Parathyroid adenoma (tissue), 2 donors: ENCODE results near the gene DLGAP1.

Experiments used
- H2AFZ ChIP-seq: fragments of 300-600 bp; sonication (generic); one replicate; pipeline ENCODE4 v1.7.0; 2017; ENCODE audit warnings: antibody characterized with exemption, mild to moderate bottlenecking
- H3K27ac ChIP-seq: fragments of 300-600 bp; sonication (generic); one replicate; pipeline ENCODE4 v1.7.0; 2017
- H3K27me3 ChIP-seq: fragments of 300-600 bp; sonication (generic); one replicate; pipeline ENCODE4 v1.7.0; 2017; ENCODE audit warnings: low read length; ENCODE audit not compliant: control insufficient read depth, insufficient read depth
- H3K36me3 ChIP-seq: fragments of 300-600 bp; sonication (generic); one replicate; pipeline ENCODE4 v1.7.0; 2017; ENCODE audit warnings: low read length; ENCODE audit not compliant: control insufficient read depth, insufficient read depth
- H3K4me1 ChIP-seq: fragments of 300-600 bp; sonication (generic); one replicate; pipeline ENCODE4 v1.7.0; 2017; ENCODE audit warnings: control low read depth
- H3K4me2 ChIP-seq: fragments of 300-600 bp; sonication (generic); one replicate; pipeline ENCODE4 v1.7.0; 2017; ENCODE audit warnings: low read length
- H3K4me3 ChIP-seq: fragments of 300-600 bp; sonication (generic); one replicate; pipeline ENCODE4 v1.7.0; 2017; ENCODE audit warnings: low read depth, low read length
- H3K79me2 ChIP-seq: fragments of 300-600 bp; sonication (generic); one replicate; pipeline ENCODE4 v1.7.0; 2017; ENCODE audit warnings: control low read depth
- H3K9ac ChIP-seq: fragments of 300-600 bp; sonication (generic); one replicate; pipeline ENCODE4 v1.7.0; 2017; ENCODE audit warnings: mild to moderate bottlenecking
- H3K9me3 ChIP-seq: fragments of 300-600 bp; sonication (generic); one replicate; pipeline ENCODE4 v1.7.0; 2017; ENCODE audit warnings: low read length; ENCODE audit not compliant: control insufficient read depth
- CTCF ChIP-seq: fragments of 300-600 bp; sonication (generic); IDR thresholded peaks from one replicate; pipeline ENCODE4 v1.7.0; 2017; ENCODE audit warnings: antibody characterized with exemption, mild to moderate bottlenecking
- donor health status: primary hyperparathyroidism.

Gene DLGAP1

GRCh38 chr18:3458378-3458777, 996.7 kb downstream of the DLGAP1 start:
- no peaks in the 10 kb centered on the region for H3K9me3 ChIP-seq
- no peaks in the 10 kb centered on the region for H3K36me3 ChIP-seq
- H3K27me3 ChIP-seq = no peaks in the 10 kb centered on the region
- no peak overlapping the region for H2AFZ ChIP-seq
- no peak for TF ChIP-seq CTCF
- no peak overlapping the region for H3K4me3 ChIP-seq
- H3K4me1 ChIP-seq = peaks cover 14% of the 10 kb centered on the region
- no peak overlapping the region for H3K4me2 ChIP-seq
- no peak overlapping the region for H3K27ac ChIP-seq
- no peak overlapping the region for H3K9ac ChIP-seq
- H3K79me2 ChIP-seq = peaks cover 6% of the 10 kb centered on the region

DNA sequence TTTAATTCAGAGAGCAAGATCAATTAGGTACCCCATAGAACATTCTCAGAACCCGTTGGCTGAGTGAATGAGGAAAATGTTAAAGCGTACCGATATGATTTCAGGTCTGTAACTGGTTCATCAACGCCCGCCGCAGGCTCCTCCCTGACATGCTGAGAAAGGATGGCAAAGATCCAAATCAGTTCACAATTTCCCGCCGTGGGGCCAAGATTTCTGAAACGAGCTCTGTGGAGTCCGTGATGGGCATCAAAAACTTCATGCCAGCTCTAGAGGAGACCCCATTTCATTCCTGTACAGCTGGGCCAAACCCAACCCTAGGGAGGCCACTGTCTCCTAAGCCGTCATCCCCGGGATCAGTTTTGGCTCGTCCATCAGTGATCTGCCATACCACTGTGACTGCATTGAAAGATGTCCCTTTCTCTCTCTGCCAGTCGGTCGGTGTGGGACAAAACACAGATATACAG, 997.8 kb downstream of the DLGAP1 start:
- no peaks in the 10 kb centered on the region for H3K36me3 ChIP-seq
- H3K9me3 ChIP-seq = no peaks in the 10 kb centered on the region
- no peaks in the 10 kb centered on the region for H3K27me3 ChIP-seq
- H3K79me2 ChIP-seq = peaks cover 6% of the 10 kb centered on the region
- no peak overlapping the region for H3K27ac ChIP-seq
- no peak overlapping the region for H3K4me3 ChIP-seq
- no peak for TF ChIP-seq CTCF
- no peak overlapping the region for H3K4me2 ChIP-seq
- peaks cover 14% of the 10 kb centered on the region for H3K4me1 ChIP-seq
- H3K9ac ChIP-seq = no peak overlapping the region
- no peak overlapping the region for H2AFZ ChIP-seq

GRCh38 chr18:3456686-3457069, 998.4 kb downstream of the DLGAP1 start:
- TF ChIP-seq CTCF = no peak
- Histone ChIP-seq H3K9ac (no peak overlapping the region), H3K27ac (no peak overlapping the region), H3K4me3 (no peak overlapping the region), H3K36me3 (no peaks in the 10 kb centered on the region), H3K27me3 (no peaks in the 10 kb centered on the region), H2AFZ (no peak overlapping the region), H3K9me3 (no peaks in the 10 kb centered on the region), H3K4me1 (peaks cover 14% of the 10 kb centered on the region), H3K4me2 (no peak overlapping the region), H3K79me2 (peaks cover 6% of the 10 kb centered on the region)

DNA sequence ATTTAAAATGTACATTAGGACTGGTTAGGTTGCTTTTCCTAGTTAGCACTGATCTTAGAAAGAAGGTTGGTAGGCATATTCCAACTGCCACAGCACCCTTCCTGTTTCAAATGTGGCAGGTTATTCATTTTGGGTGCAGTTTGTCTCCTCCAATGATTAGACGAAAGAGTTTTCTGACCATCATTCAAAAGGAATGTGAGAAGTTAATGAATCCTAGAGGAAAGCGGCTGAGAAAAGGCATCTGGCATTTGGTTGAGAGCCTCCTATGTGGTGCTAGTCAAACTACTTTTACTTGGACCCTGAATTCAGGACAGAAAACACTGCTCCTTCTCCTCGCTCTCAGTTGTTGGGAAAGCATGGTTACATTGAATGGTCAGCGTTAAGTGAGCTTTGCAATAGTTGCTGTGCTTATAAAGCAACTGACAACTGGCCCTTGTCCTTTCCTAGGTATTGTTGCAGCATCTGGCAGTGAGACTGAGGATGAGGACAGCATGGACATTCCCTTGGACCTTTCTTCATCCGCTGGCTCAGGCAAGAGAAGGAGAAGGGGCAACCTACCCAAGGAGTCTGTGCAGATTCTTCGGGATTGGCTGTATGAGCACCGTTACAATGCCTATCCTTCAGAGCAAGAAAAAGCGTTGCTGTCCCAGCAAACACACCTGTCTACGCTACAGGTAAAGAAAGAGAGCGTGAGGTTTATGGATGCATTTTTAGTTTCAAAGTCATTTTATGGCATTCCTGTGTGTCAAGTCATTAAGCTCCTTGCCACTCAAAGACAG, 999.0 kb downstream of the DLGAP1 start:
- H3K4me3 ChIP-seq = no peak overlapping the region

More for the DNA sequence above, 999.0 kb downstream of the DLGAP1 start:
- H3K4me1 ChIP-seq = peaks cover 14% of the 10 kb centered on the region
- no peak overlapping the region for H3K4me2 ChIP-seq
- no peaks in the 10 kb centered on the region for H3K9me3 ChIP-seq
- H3K27ac ChIP-seq = no peak overlapping the region
- H3K36me3 ChIP-seq = no peaks in the 10 kb centered on the region
- no peak overlapping the region for H2AFZ ChIP-seq
- no peak overlapping the region for H3K9ac ChIP-seq
- no peaks in the 10 kb centered on the region for H3K27me3 ChIP-seq
- H3K79me2 ChIP-seq = peaks cover 6% of the 10 kb centered on the region
- TF ChIP-seq CTCF = no peak
